GM23248 (cell line): Measurements from ENCODE around the gene CLCN4. TPM values are rescaled to one million over a fixed set of nuclear protein-coding genes. Genes with fewer than 3 reads are reported as not detected.

Experiments
- DNase-seq: peaks from one replicate; pipeline ENCODE4 v3.0.0-alpha.2; 2015
- H2AFZ ChIP-seq: fragments of 200-600 bp; sonication (generic); 2 replicates; pipeline ENCODE4 v1.6.1; 2016; ENCODE audit warnings: antibody characterized with exemption
- H3F3A ChIP-seq: fragments of 200-600 bp; sonication (generic); 2 replicates; pipeline ENCODE4 v1.6.1; 2016; ENCODE audit warnings: mild to moderate bottlenecking, antibody characterized with exemption, mixed run types; ENCODE audit not compliant: insufficient read depth
- H3K27ac ChIP-seq: fragments of 200-600 bp; sonication (generic); 2 replicates; pipeline ENCODE4 v1.5.1; 2016; ENCODE audit warnings: mild to moderate bottlenecking
- H3K27me3 ChIP-seq: fragments of 200-600 bp; sonication (generic); replicated peaks from 2 replicates; pipeline ENCODE4 v1.6.1; 2016; ENCODE audit warnings: mild to moderate bottlenecking; ENCODE audit not compliant: insufficient read depth
- H3K36me3 ChIP-seq: fragments of 200-600 bp; sonication (generic); 2 replicates; pipeline ENCODE4 v1.6.1; 2016; ENCODE audit warnings: low read depth, mild to moderate bottlenecking
- H3K4me1 ChIP-seq: fragments of 200-600 bp; sonication (generic); 2 replicates; pipeline ENCODE4 v1.6.1; 2016; ENCODE audit warnings: mild to moderate bottlenecking; ENCODE audit not compliant: insufficient read depth
- H3K4me2 ChIP-seq: fragments of 200-600 bp; sonication (generic); one replicate; pipeline ENCODE4 v1.6.1; 2016; ENCODE audit warnings: mild to moderate bottlenecking; ENCODE audit not compliant: unreplicated experiment
- H3K4me3 ChIP-seq: fragments of 200-600 bp; sonication (generic); 2 replicates; pipeline ENCODE4 v1.5.1; 2016; ENCODE audit warnings: mild to moderate bottlenecking
- H3K79me2 ChIP-seq: fragments of 200-600 bp; sonication (generic); 2 replicates; pipeline ENCODE4 v1.6.1; 2016; ENCODE audit warnings: mild to moderate bottlenecking; ENCODE audit not compliant: insufficient read depth
- H3K9ac ChIP-seq: fragments of 200-600 bp; sonication (generic); 2 replicates; pipeline ENCODE4 v1.6.1; 2016; ENCODE audit warnings: mild to moderate bottlenecking
- H3K9me2 ChIP-seq: fragments of 200-600 bp; sonication (generic); 2 replicates; pipeline ENCODE4 v1.6.1; 2016; ENCODE audit warnings: mixed run types, mild to moderate bottlenecking, moderate library complexity; ENCODE audit not compliant: insufficient read depth
- H3K9me3 ChIP-seq: fragments of 200-600 bp; sonication (generic); one replicate; pipeline ENCODE4 v1.6.1; 2017; ENCODE audit warnings: low read depth
- H4K20me1 ChIP-seq: fragments of 200-600 bp; sonication (generic); 2 replicates; pipeline ENCODE4 v1.6.0; 2016; ENCODE audit not compliant: insufficient read depth
- EZH2 ChIP-seq: fragments of 200-600 bp; sonication (generic); IDR thresholded peaks from 2 replicates; pipeline ENCODE4 v1.6.1; 2018; ENCODE audit warnings: antibody characterized with exemption, mild to moderate bottlenecking; ENCODE audit not compliant: insufficient read depth, poor library complexity, severe bottlenecking
- EZH2phosphoT487 ChIP-seq: fragments of 200-600 bp; sonication (generic); IDR thresholded peaks from 2 replicates; pipeline ENCODE4 v1.6.1; 2018; ENCODE audit warnings: antibody characterized with exemption, moderate library complexity, mild to moderate bottlenecking, low read depth; ENCODE audit not compliant: insufficient read depth
- WGBS, 2 experiments: methylation state at CpG; one replicate each; pipeline ENCODE4 v1.1.6; 2015 to 2017; ENCODE audit warnings: low lambda C conversion rate in 2 of 2, low coverage in 1 of 2; ENCODE audit errors: missing lambda C conversion rate in 2 of 2; 5-methylcytosine and 5-hydroxymethylcytosine counted together
- in situ Hi-C: fragments of 300-500 bp; cut with MboI; formaldehyde crosslinking; loops from 2 replicates; pipeline ENCODE4 v1.15.0; 2020
- polyA plus RNA-seq: library from polyadenylated mRNA; unstranded; fragments of >200 nt; fragmentation: Nextera tagmentation; extraction: Ambion mirVana; gene quantifications from 2 replicates; pipeline ENCODE4 v1.2.1, GENCODE V29; 2016
- total RNA-seq: library from RNA; depleted of rRNA; stranded (reverse); fragments of >200 nt; shearing (Covaris generic); gene quantifications from 2 replicates; pipeline ENCODE4 v1.2.3, GENCODE V29; 2014; rRNA removed

Gene CLCN4
- total and polyA plus RNA-seq, 2 experiments from 2014 or later, result 0.29 to 0.97 TPM

DNA sequence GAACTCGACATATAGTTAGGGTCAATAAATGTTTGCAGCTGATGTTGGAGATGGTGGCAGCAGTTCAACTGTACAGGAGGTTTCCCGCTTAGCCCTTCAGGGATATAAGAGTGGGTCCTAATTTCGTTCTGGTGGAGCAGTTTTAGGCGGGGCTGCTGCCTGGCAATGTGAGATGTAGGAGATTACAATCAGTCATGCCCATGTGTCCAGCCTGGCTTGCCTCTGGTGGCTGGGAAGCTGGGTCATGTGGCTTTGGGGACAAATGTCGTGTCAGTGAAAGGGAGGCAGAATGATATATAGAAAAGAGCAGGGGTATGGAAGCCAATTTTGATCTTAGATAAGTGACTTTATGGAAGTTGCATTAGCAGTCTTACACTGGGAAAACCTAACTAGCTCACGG is 129.4 kb downstream of the CLCN4 start:
- 50 to 55% methylated on average over 6 of the region's 6 CpGs for WGBS, 2 experiments
- peaks cover 5% of the 10 kb centered on the region; the same call in 1 of the 2 replicates for H3K4me1 ChIP-seq
- no peak overlapping the region for H3K4me3 ChIP-seq
- no peaks in the 10 kb centered on the region for H3K9me3 ChIP-seq
- H3K9ac ChIP-seq, result no peak overlapping the region
- in situ Hi-C loops, result no loop called here
- no peak for TF ChIP-seq EZH2phosphoT487
- TF ChIP-seq EZH2, result no peak
- H3K27ac ChIP-seq, result no peak overlapping the region
- H4K20me1 ChIP-seq, result no peaks in the 10 kb centered on the region
- no peak overlapping the region for H2AFZ ChIP-seq
- H3K36me3 ChIP-seq, result no peaks in the 10 kb centered on the region
- no peak for DNase-seq
- H3K79me2 ChIP-seq, result no peaks in the 10 kb centered on the region
- no peak overlapping the region for H3K4me2 ChIP-seq
- no peaks in the 10 kb centered on the region for H3K9me2 ChIP-seq
- H3K27me3 ChIP-seq, result no peaks in the 10 kb centered on the region
- H3F3A ChIP-seq, result no peaks in the 10 kb centered on the region

Other genes starting within 250 kb of the CLCN4 start
- gene CLDN34, start 189.6 kb upstream of the CLCN4 start, total RNA-seq, result not detected in 2 replicates
- not detected in 2 replicates for gene CLDN34, start 189.6 kb upstream of the CLCN4 start, polyA plus RNA-seq